Measurements from ENCODE around the gene TBC1D23.
"Not testable (repeated sequence)": the region's sequence is repeated elsewhere in the genome, so short reads cannot be mapped to it uniquely, and the experiment has no call there.

Gene TBC1D23

DNA sequence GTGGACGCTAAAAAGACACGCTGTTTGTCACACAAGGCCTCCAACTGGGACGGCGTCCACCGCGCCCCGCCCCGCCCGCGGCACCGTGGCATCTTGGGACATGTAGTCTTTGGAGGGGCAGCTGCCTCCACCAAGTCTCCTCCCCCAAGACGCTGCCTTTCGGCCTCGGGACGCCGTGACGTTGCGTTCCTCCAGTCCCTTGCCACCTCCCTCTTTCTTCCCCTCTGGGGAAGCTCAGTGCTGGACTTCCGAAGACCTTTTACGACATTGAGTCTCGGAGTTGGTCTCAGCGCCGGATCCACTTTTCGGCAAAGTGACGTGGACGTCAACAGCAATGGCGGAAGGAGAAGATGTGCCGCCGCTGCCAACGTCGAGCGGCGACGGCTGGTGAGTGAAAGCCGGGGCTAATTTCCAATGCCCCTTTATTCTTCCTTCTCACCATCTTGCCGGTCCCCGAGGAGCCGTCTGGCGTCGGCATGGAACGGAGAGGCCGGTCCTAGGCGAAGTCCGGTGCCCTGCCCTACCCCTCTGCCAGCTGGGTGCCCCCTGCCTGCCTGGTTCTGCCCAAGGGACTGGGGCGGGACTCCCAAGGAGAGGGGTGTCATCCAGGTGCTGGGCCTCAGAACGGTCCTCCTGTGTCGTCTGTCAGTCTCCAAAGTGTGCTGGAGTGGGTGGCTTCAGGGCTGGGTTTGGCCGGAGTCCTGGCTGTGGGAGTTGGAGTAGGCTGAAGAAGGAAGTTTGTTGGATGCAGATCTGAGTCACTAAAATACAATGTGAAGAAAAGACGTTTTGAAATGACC lies at the start of gene TBC1D23:
Gene TBC1D23, plus strand, starts transcription at position 308 of the 800 bp plus-strand sequence. Its CDS starts 27 bp downstream, at position 335.
- DNase-seq (ENCODE audit: low read depth), result peak; percentile 100

DNA sequence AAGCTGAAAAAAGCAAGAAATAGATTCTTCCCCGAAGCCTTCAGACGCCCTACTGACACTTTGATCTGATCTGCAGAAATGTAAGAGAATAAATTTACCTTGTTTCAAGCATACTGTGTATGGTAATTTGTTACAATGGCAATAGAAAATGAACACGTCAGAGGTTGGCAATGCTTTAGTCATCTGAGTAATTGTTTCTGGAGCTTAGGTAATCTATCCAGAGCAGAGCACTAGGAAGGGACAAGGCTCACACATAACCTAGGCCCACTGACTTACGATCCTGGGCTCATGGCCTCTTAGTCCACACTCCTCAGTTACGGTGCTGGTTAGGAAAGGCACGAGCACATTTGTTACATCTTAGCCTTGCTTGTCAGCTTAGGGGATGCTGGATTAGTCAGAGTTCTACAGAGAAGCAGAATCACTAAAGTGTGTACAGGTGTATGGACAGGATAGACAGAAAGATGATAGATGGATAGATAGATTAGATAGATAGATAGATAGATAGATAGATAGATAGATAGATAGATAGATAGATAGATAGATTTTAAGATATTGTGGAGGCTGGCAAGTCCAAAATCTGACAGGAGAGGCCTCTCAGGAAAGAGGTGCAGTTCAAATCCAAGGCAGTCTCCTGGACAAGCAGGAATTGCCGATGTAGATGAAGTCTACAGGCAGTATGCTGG lies 46.8 kb upstream of the TBC1D23 start:
- no peak for DNase-seq (ENCODE audit: low read depth)

DNA sequence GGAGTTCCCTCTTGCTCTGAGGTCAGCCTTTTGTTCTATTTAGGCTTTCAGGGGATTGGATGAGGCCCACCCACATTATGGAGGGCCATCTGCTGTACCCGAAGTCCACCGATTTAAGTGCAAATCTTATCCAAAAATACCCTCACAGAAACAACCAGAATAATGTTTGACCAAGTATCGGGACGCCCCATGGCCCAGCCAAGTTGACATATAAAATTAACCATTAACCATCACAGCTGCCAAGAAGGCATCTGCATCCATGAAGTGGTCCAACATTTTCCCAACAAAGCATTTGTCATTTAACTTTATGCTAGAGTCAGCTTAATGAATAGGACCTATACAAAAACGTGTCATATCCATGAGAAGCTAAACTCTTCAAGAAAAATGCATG lies 46.2 kb upstream of the TBC1D23 start:
- DNase-seq (ENCODE audit: low read depth), result no peak

DNA sequence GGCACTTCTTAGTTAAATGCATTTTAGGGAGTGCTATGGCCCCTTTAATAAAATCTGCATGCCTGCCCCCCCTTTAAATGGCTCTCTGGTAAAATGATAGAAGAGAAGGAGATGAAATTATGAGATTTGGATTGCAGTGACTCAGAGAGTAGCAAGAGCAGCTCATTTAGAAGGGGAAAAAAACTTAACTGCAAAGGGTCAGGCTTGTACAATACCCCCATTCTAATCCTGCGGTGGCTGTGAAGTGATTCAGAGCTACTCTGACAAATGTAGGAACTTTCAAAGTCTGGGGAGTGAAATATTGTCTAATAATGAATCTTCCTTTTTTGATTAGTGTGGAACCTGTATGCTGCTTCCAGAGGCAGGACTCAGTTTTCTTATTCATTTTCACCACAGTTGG lies 44.1 kb upstream of the TBC1D23 start:
- no peak for DNase-seq (ENCODE audit: low read depth)

DNA sequence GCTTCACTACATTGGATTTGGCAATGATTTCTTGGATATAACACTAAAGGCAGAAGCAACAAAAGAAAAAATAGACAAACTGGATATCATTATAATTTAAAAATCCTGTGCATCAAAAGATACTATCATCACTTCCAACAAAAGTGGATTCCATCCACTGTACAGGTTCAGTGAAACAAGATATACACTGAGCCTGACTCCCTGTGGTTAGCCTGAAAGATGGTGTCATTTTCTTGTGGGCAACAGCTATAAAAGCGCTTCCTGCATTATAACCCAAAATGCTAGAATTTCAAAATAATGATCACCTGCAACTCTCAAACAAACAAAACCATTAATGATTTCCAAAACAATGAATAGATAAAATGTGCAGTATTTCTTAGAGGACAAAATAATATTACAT lies 39.6 kb upstream of the TBC1D23 start:
- no peak for DNase-seq (ENCODE audit: low read depth)

DNA sequence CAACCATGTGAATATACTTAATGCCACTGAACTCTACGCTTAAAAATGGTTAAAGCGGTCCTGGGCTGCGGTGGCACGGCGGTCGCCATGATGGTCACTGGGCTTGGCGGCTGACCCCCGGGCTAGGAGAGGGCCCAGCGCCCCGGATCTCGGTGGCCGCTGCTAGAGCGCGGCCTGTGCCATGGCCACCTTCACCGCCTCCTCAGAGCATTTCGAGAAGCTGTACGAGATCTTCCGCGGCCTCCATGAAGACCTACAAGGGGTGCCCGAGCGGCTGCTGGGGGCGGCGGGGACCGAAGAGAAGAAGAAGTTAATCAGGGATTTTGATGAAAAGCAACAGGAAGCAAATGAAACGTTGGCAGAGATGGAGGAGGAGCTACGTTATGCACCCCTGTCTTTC lies 35.6 kb upstream of the TBC1D23 start:
- DNase-seq (ENCODE audit: low read depth), result no peak

DNA sequence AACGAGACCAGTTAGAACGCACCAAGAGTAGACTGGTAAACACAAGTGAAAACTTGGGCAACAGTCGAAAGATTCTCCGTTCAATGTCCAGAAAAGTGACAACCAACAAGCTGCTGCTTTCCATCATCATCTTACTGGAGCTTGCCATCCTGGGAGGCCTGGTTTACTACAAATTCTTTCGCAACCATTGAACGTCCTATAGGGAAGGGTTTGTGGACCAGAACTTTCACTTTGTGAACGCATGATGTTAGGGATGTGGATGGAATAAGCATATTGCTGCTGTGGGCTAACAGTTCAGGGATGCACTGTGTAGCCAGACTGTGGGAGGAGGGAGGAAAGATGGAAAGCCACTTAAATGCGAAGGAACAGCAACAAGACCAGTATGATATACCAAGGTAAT lies 34.9 kb upstream of the TBC1D23 start:
- no peak for DNase-seq (ENCODE audit: low read depth)

DNA sequence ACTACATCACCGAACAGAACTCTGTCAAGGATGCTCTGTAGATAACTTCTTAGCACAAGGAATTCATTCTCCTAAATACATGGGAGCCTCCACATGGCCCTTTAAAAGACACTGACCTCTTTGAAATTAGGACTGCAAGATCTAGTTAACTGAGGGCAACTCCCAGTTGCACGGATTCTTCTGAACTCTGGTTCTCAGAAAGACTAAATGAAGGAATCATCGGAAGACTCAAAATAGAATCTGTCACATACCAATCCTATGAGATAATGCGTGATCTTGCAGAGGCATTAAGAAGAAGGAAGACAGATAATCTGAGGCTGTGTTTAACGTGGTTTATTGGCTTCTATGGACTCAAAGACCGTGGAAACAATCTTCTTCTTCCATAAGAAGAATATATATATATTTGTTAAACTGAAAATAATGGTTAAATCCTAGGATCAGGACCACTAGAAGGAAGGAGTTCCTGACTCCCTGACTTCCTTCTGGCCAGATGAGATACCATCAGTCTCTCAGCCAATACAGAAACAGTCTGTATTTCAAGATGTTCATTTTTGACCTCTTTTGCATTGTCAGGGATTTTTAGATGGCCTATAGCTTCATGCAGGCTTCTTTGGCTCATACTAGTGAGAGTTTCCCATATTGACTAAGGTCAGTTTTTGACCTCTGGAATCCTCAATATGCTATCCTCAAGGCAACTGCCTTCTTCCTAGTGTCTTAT lies 33.9 kb upstream of the TBC1D23 start:
- DNase-seq (ENCODE audit: low read depth), result no peak

DNA sequence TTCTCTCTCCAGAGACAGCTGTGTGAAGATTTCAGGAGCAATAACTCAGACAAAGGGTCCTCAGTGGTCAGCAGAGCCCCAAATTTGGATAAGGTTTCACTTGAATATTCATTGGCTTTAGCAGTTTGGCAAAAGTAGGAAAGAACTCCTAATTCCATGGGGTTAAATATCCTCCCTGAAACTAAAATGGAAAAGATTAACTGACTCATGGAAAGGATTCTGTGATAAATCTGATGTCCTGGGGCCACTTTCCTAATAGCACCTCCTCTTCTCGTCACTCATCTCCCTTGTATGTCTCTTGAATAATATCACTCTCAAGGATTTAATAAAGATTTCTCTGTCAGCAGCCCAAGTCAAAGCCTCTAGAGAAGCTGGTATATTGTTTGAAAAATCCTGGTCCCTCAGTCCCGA lies 33.3 kb upstream of the TBC1D23 start:
- DNase-seq (ENCODE audit: low read depth), result no peak

DNA sequence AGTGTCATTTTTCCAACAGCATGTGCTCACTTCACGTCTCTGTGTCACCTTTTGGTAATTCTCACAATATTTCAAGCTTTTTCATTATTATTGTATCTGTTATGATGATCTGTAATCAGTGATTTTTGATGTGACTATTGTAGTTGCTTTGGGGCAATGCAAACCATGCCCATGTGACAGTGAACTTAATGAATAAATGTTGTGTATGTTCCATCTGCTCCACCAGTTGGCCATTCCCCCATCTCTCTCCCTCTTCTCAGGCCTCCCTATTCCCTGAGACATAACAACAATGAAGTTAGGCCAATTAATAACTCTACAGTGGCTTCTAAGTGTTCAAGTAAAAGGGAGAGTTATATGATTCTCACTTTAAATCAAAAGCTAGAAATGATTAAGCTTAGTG lies 32.5 kb upstream of the TBC1D23 start:
- DNase-seq (ENCODE audit: low read depth), result no peak

DNA sequence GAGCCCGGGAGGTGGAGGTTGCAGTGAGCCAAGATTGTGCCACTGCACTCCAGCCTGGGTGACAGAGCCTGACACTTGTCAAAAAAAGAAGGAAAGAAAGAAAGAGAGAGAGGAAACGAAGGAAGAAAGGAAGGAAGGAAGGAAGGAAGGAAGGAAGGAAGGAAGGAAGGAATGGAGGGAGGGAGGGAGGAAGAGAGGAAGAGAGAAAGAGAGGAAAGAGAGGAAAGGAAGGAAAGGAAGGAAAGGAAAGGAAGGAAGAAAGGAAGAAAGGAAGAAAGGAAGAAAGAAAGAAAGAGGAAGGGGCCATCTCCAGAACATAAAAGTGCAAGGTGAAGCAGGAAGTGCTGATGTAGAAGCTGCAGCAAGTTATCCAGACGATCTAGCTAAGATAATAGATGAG lies 31.6 kb upstream of the TBC1D23 start:
- DNase-seq (ENCODE audit: low read depth), result not testable (repeated sequence)

DNA sequence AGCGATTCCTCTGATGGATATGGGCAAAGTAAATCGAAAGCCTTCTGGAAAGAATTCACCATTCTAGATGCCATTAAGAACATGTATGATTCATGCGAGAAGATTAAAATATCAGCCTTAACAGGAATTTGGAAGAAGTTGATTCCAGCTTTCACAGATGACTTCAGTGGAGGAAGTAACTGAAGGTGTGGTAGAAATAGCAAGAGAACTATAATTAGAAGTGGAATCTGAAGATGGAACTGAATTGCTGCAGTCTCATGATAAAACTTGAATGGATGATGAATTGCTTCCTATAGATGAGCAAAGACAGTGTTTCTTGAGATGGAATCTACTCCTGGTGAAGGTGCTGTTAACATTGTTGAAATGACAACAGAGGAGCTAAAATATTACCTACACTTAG lies 30.1 kb upstream of the TBC1D23 start:
- no peak for DNase-seq (ENCODE audit: low read depth)

DNA sequence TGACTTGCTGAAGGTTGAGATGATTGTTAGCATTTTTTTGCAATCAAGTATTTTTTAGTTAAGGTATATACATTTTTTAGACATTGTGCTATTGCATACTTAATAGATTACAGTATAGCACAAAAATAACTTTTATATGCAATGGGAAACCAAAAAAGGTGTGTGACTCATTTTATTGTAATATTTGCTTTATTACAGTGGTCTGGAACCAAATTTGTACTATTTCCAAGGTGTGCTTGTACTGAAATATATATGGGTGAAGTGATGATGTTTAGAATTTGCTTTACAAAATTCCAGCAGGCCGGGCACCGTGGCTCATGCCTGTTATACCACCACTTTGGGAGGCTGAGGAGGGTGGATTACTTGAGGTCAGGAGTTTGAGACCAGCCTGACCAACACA lies 29.1 kb upstream of the TBC1D23 start:
- DNase-seq (ENCODE audit: low read depth), result no peak

DNA sequence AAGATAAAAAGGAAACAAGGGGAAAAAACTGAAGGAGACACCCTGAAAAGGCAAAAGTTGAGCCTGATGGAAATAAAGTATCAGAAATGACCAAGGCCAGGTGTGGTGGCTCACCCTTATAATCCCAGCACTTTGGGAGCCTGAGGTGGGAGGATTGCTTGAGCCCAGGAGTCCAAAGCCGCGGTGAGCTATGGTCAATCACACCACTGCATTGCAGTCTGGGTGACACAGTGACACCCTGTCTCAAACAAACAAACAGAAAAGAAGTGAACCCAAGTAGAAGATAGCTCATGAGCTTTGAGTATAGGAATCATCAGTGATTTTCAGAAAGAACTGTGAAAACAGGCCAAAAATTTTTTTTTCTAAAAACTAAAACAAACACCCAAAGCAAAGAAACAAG lies 26.4 kb upstream of the TBC1D23 start:
- DNase-seq (ENCODE audit: low read depth), result no peak

DNA sequence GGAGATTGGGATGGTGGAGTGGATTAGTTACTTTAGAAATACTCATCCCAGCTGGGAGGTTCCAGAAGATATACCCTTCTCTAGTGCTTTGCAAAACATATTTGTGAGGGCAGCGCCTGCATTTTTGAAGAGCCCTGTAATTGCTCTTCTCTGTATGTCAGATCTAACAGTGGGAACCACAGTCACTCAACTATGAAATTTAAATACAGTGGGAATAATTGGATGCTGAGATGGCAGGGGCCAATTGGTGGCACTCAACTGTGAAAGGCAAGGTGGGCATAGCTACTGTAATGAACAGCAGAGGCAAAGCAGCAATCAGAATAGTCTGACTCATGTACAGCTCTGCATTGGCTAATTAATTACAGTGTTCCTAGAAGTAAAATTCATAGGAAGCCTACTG lies 22.2 kb upstream of the TBC1D23 start:
- DNase-seq (ENCODE audit: low read depth), result no peak

DNA sequence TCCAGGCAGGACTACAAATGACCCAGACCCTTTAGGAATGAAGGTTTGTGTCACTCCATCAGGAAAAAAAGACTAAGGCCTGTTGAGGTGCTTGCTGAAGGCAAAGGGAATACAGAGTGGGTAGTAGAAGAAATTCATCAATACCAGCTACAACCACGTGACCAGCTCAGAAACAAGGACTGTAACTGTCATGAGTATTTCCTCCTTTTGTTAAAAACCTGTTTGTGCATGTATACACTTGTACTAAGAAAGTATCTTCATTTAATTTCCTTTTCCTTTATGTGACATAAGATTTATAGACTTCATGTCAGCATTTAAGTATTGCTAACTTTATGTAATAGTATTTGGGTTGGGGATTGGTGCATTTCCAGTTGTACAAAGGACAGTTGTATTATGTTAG lies 18.3 kb upstream of the TBC1D23 start:
- DNase-seq (ENCODE audit: low read depth), result not testable (repeated sequence)

DNA sequence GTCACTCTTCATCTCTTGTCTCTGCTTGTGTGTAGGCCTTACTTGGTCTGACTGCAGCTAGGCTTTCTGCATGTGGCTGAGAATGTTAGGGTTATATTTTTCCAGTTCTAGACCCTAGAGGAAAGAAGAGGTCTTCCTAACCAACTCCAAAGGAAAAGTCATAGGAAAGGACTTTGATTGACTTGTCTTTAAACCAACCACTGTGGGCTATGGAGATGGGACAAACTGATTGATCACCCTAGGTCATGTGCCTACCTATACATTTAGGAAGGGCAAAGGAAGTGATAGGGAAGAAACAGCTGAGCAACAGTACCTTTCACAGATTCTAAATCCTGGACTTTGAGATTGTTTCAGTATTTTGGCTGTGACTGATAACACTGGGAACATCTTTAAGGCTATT lies 16.5 kb upstream of the TBC1D23 start:
- no peak for DNase-seq (ENCODE audit: low read depth)

DNA sequence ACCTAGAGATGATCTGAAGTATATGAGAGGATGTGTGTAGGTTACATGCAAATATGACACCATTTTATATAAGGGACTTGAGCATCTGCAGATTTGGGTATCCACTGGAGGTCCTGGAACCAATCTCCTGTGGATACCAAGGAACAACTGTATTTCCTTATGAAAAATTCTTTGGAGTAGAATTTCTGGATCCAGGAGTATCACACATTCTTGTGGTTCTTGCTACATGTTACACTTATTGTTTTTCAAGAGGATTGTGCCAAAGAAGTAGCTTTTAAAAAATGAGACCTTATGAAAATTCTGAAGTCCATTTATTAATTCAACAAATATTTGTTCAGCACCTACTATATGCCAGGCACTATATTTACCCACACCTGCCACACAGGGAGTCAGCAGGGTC lies 15.7 kb upstream of the TBC1D23 start:
- DNase-seq (ENCODE audit: low read depth), result no peak

DNA sequence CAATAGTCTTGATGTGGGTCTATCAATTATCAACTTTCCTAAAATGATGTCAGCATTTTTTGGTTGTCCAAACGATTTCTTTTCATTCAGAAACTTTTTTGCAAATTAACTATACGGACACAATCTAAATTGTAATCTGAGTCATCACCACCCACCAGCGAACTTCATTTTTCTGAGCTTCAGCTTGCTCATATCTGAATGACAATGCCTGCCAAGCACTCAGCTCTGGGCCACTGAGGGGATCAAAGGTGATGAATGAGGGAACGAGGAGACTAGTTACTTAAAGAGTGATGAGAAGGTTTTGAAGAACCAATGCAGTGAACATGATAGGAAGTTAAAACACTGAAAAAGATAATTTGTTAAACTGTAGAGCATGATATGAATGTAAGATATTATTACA lies 14.9 kb upstream of the TBC1D23 start:
- no peak for DNase-seq (ENCODE audit: low read depth)

DNA sequence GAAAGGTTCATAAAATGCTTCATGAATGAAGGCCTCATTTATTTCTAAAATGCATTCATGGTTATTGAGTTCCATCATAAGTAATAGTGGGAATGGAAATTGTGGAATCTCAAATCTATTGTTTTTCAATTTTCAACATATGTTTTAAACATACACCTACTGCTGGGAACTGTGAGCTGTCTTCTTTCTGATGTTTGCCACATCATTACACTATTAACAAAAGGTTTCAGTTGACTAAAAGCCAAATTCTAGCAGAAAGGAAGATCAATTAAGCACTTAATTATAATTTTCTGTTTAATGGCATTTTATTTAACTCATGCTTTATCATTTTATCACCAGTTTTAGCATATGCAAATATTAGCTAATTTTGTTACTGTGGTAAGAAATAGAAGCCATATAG lies 13.8 kb upstream of the TBC1D23 start:
- no peak for DNase-seq (ENCODE audit: low read depth)

DNA sequence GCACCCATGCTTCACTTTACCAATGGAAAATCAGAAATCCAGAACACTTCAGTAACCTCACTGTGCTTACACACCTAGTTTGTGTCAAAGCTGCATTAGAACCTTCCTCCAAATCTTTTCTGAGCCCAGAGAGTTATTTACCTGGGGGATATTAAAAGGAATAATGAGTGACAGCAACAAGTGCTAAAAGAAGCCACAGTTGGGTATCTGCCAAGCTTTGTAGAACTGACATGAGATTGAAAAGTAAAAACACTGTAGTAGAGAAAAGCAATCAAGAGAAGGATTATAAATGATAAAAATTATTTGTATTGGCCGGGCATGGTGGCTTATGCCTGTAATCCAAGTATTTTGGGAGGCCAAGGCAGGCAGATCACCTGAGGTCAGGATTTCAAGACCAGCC lies 8.8 kb upstream of the TBC1D23 start:
- no peak for DNase-seq (ENCODE audit: low read depth)

DNA sequence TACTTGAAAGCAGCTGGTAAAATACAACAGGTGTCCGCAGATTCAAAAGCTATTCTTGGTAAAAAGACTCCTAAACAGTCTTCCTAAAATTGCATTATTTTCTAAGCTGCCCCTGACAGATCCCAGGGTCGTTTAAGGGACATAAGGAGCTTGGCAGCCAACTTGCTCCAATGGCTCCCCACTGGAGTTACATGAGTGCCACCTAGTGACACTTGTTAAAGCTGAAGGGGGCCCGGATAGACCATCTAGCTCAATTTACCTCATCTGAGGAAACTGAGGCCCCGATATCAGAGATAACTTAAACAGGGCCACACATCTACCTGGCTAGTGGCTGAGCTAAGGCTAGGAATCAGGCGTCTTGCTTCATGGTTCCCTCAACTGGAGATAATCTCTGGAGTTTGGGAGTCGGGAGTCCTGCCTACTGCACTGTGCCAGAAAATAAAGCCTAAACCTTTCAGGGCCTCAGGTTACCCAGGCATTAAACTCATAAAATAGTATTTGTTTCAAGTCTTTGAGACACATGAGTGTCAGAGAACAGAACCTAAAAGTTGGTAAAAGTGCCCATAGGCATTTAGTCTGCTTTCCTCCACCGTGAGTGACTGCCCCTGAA lies 6.5 kb upstream of the TBC1D23 start:
- DNase-seq (ENCODE audit: low read depth), result peak; percentile 72

DNA sequence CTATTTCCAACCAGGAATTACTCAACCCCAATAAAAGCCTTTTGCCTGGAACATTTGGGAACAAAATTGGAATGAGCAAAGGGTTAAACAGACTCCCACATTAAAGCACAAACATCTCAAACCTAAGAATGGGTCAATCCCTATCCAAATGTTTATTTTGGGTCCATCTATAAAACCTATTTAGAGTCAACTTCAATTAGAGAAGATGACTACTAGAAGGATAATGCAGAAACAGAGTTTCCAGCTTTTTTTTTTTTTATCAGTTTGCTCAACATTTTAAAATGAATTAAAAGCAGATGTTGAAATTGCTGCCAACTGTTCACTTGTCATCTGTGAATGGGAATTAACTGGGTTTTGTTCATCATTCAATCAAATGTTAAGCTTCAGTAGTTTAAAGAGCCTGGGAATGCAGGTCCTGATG lies 4.1 kb upstream of the TBC1D23 start:
- peak; percentile 38 for DNase-seq (ENCODE audit: low read depth)
